ENCODE data around the gene PARD3.

Gene PARD3

DNA sequence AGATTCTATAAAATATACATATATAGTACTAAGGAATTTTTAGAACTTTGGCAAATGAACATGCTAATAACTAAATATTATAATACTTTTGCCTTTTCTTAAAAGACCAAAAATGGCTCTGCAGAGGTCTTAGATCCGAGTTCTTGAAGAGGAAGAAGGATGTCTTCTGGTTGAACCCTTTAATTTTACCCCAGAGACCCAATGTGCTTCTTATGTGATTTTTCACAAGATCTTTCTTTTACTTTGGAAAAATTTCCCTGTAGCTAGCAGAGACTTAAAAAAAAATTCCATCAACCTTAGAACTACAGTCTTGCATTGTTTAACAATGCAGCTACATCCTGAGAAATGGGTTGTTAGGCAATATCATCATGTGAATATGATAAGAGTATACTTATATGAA, 663.2 kb downstream of the PARD3 start:
- H3K27ac ChIP-seq (ENCODE audit: poor library complexity, severe bottlenecking) = no peak overlapping the region
- no peak overlapping the region for H3K4me3 ChIP-seq (ENCODE audit: severe bottlenecking)
- H3K4me1 ChIP-seq (ENCODE audit: insufficient read depth, poor library complexity, severe bottlenecking) = peaks cover 4% of the 10 kb centered on the region
- no peaks in the 10 kb centered on the region for H3K27me3 ChIP-seq (ENCODE audit: insufficient read depth, poor library complexity, severe bottlenecking)
- DNase-seq (ENCODE audit: low spot score) = no peak
- no peaks in the 10 kb centered on the region for H3K36me3 ChIP-seq (ENCODE audit: low read depth)
- TF ChIP-seq, protein P1, sequence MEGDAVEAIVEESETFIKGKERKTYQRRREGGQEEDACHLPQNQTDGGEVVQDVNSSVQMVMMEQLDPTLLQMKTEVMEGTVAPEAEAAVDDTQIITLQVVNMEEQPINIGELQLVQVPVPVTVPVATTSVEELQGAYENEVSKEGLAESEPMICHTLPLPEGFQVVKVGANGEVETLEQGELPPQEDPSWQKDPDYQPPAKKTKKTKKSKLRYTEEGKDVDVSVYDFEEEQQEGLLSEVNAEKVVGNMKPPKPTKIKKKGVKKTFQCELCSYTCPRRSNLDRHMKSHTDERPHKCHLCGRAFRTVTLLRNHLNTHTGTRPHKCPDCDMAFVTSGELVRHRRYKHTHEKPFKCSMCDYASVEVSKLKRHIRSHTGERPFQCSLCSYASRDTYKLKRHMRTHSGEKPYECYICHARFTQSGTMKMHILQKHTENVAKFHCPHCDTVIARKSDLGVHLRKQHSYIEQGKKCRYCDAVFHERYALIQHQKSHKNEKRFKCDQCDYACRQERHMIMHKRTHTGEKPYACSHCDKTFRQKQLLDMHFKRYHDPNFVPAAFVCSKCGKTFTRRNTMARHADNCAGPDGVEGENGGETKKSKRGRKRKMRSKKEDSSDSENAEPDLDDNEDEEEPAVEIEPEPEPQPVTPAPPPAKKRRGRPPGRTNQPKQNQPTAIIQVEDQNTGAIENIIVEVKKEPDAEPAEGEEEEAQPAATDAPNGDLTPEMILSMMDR (IDR thresholded peaks at IDR 0.05; ENCODE audit: poor library complexity, severe bottlenecking) = no peak
- ATAC-seq (ENCODE audit: low read depth) = no peak
- no peaks in the 10 kb centered on the region for H3K9me3 ChIP-seq (ENCODE audit: severe bottlenecking)

DNA sequence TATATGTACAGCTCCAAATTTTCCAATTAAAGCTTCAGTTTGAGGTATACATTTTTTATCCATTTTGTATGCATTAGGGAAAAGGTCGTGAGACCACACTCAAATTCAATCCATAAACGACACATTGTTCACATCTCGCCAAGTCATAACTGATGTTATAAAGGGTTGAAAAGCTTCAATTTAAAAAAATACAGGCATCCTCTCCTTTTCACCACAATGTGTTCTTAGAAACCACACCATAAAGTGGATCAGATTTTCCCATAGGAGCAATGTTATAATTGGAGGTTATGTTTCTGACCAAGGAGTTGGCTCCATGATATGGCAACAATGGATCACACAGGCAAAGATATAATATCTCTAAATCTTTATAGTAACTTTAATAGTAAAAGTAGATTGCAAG, 663.6 kb downstream of the PARD3 start:
- Histone ChIP-seq H3K27ac (ENCODE audit: poor library complexity, severe bottlenecking) (no peak overlapping the region), H3K9me3 (ENCODE audit: severe bottlenecking) (no peaks in the 10 kb centered on the region), H3K4me1 (ENCODE audit: insufficient read depth, poor library complexity, severe bottlenecking) (no peaks in the 10 kb centered on the region), H3K27me3 (ENCODE audit: insufficient read depth, poor library complexity, severe bottlenecking) (no peaks in the 10 kb centered on the region), H3K36me3 (ENCODE audit: low read depth) (no peaks in the 10 kb centered on the region), H3K4me3 (ENCODE audit: severe bottlenecking) (no peak overlapping the region)
- ATAC-seq (ENCODE audit: low read depth) (no peak), DNase-seq (ENCODE audit: low spot score) (no peak)
- TF ChIP-seq, protein P1 (IDR thresholded peaks at IDR 0.05; ENCODE audit: poor library complexity, severe bottlenecking) = no peak

DNA sequence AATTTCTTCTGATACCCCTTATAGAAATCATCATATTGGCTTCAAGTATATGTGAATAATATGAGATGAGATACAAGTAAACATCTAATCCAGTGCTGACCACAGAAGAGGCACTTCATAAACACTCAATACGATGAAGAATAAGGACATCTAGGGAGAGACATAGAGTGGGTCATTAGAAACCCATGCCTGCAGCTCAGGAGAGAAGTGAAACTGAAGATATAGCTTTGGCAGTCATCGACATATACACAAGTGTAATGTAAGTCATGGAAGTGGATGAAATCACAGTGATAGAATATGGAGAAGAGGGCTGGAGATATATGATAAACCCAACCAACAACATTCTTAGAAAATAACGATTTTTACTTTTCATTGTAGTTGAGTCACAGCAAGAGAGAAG, 665.0 kb downstream of the PARD3 start:
- DNase-seq (ENCODE audit: low spot score) (no peak), ATAC-seq (ENCODE audit: low read depth) (no peak)
- Histone ChIP-seq H3K36me3 (ENCODE audit: low read depth) (no peaks in the 10 kb centered on the region), H3K4me3 (ENCODE audit: severe bottlenecking) (no peak overlapping the region), H3K4me1 (ENCODE audit: insufficient read depth, poor library complexity, severe bottlenecking) (no peaks in the 10 kb centered on the region), H3K9me3 (ENCODE audit: severe bottlenecking) (no peaks in the 10 kb centered on the region), H3K27me3 (ENCODE audit: insufficient read depth, poor library complexity, severe bottlenecking) (no peaks in the 10 kb centered on the region), H3K27ac (ENCODE audit: poor library complexity, severe bottlenecking) (no peak overlapping the region)
- TF ChIP-seq, protein P1 (IDR thresholded peaks at IDR 0.05; ENCODE audit: poor library complexity, severe bottlenecking) = no peak

DNA sequence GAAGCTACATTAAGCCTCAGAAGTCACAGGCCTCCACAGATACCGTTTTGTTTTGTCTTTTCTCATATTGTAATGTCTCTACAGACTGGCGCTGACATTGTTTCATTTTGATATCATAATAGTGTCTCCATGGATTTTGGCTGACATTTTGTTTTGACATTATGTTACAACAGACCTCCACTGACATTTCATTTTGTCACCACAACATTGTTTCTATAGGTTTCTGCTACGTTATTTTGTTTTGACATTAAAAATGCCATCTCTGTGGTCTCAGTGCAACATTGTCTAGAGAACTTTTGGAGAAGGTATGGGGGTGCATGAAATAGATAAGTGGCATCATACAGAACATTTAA, 666.8 kb downstream of the PARD3 start:
- H3K27ac ChIP-seq (ENCODE audit: poor library complexity, severe bottlenecking) = no peak overlapping the region
- no peak for ATAC-seq (ENCODE audit: low read depth)
- H3K36me3 ChIP-seq (ENCODE audit: low read depth) = no peaks in the 10 kb centered on the region
- TF ChIP-seq, protein P1 (IDR thresholded peaks at IDR 0.05; ENCODE audit: poor library complexity, severe bottlenecking) = no peak
- no peaks in the 10 kb centered on the region for H3K4me1 ChIP-seq (ENCODE audit: insufficient read depth, poor library complexity, severe bottlenecking)
- H3K4me3 ChIP-seq (ENCODE audit: severe bottlenecking) = no peak overlapping the region
- H3K27me3 ChIP-seq (ENCODE audit: insufficient read depth, poor library complexity, severe bottlenecking) = no peaks in the 10 kb centered on the region
- no peaks in the 10 kb centered on the region for H3K9me3 ChIP-seq (ENCODE audit: severe bottlenecking)
- DNase-seq (ENCODE audit: low spot score) = no peak

DNA sequence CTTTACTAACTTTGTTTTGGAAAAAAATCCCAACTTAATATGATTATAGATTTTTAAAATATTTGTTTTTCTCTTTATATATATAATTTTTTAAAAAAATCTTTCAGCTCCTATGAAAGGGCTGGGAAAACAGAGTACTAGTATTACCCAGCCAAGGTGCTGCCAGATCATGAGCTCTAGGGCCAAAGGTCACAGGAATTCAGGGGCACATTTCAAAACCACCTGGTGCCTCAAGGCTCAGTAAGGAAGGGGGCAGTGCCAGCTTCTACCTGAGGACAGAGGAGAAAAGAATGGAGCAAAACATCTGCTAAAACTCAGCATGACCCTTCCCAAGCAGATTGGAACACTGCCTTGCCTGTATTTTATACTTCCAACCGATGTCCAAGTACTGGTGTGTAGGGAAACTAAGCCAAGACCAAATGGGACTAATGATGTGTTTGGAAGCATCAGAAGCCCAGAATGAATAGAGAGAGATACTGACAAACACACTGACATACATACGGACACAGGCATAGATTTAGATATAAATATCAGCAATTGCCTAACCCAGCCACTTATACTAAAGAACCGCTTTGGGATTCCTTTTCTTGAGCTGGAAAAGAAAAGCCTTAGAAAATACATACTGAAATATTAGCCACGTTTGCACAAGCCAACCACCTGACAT, 667.3 kb downstream of the PARD3 start:
- no peaks in the 10 kb centered on the region for H3K27me3 ChIP-seq (ENCODE audit: insufficient read depth, poor library complexity, severe bottlenecking)
- DNase-seq (ENCODE audit: low spot score) (no peak), ATAC-seq (ENCODE audit: low read depth) (no peak)
- no peak overlapping the region for H3K4me3 ChIP-seq (ENCODE audit: severe bottlenecking)
- H3K9me3 ChIP-seq (ENCODE audit: severe bottlenecking) = no peaks in the 10 kb centered on the region
- no peaks in the 10 kb centered on the region for H3K4me1 ChIP-seq (ENCODE audit: insufficient read depth, poor library complexity, severe bottlenecking)
- no peaks in the 10 kb centered on the region for H3K36me3 ChIP-seq (ENCODE audit: low read depth)
- H3K27ac ChIP-seq (ENCODE audit: poor library complexity, severe bottlenecking) = no peak overlapping the region
- TF ChIP-seq, protein P1 (IDR thresholded peaks at IDR 0.05; ENCODE audit: poor library complexity, severe bottlenecking) = no peak
